HG03039 (cell line): ENCODE measurements around the gene DNAH17.

Experiments used
- ATAC-seq: cut with Tn5 transposase; IDR thresholded peaks from one replicate; pipeline ENCODE4 v1.9.1; 2021; ENCODE audit warnings: mild to moderate bottlenecking, moderate library complexity; ENCODE audit not compliant: unreplicated experiment

The DNAH17 gene

DNA sequence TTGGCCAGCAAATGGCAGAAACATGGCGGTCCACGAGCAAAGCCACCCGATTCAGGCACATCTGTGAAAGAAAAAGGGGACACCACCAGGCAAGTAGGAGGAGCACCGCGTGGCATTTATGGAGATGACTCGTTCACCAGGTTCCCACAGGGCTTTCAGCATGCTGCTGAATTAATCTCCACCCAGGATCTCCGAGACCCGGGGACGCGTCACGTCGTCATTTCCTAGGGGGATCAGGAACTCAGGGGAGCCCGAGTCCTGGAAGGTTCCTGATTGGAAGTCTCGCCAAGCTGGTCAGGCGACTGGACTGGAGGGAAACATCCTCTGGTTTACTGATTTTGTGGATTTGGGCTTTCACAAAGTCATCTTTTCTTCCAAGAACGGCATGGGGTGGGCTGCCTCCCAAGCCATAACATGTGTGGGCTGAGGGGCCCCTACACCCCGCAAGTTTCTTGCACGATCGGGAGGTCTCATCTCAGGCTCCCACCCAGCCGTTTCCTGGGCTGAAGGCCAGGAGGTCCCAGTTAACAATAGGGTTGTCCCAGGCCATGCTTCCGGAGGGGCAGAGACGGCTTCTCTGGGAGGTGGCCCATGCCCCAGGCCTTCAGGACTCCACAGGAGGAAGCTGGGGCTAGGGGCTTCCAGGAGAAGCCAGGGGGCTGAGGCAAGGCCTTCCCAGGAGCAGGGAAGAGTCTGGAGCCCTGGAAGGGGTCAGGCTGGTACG is 645 bp downstream of the DNAH17 start:
- ATAC-seq = no peak

DNA sequence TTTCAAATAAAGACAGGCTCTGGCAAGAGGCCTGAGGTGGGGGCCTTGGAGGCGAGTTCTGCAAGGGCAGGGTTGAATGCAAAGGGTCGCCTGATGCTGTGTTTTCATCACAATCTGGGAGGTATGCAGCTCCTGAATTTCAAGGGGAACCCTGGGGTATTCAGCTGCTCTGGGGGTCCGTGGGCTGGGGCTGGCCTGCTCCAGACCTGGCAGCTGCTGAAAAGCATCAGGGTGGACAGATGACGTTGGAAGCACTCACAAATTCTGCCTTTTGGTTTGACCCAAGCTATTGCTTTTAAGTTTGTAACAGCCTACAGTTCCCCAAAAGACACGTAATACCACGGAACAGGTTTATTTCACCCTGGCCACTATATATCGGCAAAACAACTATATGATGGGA is 1.3 kb downstream of the DNAH17 start:
- ATAC-seq = no peak

DNA sequence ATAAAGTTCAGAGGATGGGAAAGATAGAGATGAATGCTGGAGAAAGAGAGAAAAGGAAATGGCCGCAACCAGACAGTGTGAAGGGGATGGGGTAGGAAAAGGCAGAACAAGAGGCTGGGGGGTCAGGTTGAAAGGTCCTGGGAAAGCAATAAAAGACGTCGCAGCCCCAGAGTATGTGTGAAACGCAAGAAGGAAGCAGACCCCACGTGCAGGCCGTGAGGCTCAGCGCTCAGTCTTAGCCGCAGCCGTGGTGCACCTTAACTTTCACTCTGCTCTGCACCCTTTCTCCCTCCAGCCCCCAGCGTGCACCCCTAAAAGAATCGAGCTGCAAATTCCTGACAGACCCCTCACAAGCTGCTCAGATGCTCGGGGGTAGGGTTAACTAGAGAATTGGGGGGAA is 1.9 kb downstream of the DNAH17 start:
- ATAC-seq = no peak

DNA sequence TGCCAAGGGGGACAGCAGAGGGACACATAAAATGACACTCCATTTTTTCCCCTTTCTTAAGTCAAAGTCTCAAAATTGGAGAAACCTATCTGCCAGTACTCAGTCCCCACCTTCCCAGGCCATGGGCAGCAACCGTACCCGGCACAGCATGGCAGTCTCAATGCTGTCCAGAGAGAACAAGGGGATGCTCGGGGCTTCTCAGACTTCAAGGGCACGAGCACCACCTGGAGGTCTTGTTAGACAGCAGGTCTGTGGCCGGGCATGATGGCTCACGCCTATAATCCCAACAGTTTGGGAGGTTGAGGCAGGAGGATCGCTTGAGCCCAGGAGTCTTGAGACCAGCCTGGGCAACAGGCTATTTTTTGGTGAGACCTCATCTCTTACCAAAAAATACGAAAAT is 3.2 kb downstream of the DNAH17 start:
- ATAC-seq = no peak

DNA sequence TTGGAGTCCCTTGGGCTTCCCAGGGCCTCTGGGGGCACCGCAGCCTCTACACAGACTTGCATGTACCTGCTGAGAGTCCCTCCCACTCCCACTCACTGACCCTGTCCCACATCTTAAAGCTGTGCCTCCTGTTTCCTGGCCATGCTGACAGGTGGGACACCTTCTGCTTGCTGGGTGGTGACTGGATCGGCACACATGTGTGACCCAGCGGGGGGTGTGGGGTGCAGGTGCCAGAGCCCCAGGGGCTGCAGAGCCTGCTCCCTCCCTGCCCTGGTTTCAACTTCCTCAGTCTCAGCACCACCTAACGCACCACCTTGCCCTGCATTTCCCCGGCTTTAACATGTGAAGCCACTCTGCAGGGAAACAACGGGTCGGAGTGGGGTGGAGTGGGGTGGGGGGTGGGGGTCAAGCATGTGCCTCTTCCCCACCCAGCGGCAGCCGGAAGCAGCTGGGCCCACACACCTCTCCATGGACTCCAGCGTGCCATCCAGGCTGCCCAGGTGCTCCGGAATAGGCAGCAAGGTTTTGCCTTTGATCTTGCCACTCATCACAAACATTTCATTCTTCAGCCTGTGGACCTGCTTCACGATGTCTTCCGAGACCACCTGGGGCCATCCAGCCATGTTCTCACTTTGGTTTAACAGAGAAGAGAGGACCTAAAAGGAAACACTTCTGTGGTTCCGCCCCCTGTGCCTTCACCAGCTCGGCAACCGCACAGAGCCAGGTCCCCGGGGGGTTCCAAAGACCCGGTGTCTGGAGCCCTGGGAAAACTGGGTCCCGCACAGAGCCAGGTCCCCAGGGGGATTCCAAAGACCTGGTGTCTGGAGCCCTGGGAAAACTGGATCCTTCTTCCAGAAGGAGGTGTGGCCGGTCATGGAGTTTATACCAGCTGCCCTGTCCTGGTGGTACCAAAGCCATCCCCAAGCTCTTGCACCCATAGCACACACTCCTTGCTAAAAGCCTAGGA is 4.7 kb downstream of the DNAH17 start:
- ATAC-seq = no peak

DNA sequence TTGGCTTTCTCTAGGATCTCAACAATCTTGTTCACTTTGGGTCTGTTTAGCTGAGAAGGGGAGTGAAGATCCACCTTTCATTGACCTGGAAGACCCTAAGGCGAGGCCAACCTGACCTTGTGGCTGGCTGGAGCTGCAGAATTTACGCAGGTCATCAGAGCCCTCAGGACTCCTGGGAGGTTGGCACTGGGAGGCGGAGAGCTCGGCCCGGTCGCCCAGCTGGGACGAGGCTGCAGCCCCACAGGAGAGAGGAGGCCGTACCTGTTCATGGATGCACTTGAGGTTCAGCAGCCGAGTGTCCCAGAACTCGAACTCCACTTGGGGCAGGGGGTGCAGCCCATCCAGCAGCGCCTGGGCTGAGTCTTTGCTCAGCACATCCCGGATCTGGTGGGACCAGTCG is 5.9 kb downstream of the DNAH17 start:
- ATAC-seq = no peak

DNA sequence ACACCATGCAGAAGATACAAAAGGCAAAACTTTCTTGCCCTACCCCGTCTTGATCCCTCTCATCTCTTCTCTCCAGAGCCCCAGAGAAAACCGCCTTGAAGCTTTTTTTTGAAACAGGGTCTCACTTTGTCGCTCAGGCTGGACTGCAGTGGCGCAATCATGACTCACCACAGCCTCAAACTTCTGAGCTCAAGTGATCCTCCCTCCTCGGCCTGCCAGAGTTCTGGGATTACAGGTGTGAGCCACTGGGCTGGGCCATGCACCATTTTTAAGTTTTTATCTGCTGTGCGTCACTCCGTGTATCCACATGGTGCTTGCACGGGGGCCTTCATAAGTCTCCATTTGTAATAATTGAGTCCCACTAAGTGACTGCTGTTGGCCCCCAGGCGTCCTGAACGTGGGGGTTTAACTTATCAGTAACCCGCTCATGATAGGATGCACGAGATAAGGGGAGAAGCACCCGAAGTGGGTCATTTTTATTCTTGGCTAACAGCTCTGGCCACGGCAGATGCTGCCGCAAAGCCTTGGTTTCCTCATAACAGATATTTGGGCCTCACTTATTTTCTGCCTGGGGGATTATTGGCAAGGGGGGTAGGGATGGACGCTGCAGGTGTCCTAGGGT is 8.6 kb downstream of the DNAH17 start:
- ATAC-seq = no peak

DNA sequence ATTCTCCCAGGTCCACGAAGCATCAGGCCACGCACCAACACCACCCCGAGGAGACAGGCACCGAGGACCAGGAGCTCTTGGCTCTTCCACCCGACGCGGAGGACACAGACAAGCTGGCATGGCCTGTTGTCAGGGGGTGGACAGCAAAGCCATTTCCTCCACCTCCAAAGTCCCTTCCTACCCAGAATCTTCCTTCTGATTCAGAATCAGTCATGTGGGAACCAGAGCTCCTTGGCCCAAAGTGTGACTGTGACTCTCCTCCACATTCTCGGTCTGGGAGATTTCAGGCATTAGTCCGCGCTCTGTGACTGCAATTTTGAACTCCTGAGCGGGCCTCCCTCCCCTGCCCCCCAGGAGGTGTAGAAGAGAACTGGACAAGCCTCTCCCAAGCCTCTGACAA is 9.2 kb downstream of the DNAH17 start:
- no peak for ATAC-seq

DNA sequence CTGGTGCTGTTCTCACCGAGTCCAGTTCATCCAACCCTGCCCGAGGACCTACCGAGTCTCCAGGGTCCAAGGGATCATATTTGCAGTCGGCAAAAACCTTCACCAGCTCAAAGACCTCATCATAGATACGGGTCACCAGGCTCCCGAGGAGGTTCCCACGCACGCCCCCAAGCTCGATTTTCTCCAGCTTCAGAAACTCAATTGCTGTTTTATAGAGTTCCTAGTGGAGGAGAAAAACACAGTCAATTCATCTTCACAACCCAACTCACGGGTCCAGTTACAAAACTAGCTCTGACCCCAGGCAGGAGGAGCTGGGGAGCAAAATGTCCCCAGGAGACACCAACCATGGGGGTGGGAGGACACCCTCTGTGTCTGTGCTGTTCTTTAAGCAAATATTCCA is 10.2 kb downstream of the DNAH17 start:
- no peak for ATAC-seq

DNA sequence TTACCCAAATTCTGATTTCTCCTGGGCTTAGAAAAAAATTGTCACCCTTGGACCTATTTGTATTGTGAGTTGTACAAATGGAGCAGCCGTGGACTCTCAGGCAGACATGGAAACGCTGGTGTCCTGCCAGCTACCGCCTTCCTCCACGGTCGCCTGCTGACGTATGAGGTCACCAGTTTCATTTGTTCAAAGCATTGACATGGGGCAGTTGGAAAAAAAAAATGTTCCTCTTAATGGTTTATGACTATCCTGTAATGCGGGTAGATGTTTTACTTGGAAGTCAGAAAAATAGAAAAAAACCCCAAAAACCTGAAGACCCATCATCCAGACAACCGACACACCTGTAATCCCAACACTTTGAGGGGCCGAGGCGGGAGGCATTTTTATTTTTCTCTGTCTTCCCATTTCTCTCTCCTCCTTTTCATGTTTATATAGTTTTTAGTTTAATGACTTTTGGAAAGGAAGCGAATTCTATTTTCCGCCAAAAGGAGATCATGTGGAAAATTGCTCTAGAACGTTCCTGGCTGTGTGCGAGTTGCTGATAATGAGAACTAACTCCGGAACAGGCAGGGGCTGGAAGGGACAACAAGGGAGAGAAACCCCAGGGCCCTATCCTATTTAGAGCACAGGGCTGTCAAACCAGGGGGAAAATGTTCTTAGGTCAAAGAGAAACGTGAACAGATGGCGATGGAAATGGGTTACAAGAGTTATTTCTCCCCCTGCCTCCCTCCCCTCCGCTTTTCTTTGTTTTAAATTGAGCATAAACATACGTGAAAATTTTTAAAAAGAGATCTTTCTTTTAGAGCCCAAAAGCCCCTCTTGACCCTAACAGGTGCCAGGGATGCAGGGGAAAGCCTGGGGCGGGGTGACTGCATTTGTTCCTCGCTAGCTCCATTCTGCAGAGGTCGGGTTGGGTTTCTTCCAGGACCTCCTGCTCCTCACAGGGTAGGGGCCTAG is 13.7 kb downstream of the DNAH17 start:
- ATAC-seq = no peak

DNA sequence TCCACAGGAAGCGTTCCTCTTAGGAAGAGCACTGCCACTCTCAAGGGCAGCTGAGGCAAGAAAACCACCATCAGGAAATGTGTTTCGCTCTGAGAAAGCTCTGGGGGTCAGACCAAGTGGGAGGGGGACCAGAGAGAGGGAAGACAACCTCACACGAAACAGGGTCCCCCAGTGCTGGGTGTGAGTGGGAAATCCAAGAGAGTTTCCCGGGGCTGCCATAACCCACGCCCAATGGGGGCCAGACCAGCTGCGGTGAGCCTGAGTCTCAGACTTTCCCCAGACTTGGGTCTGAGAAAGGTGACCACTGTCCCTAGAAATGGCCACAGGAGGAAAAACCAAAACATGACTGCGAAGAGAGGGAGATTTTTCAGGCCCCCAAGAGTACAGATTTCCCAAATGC is 14.5 kb downstream of the DNAH17 start:
- ATAC-seq = no peak

DNA sequence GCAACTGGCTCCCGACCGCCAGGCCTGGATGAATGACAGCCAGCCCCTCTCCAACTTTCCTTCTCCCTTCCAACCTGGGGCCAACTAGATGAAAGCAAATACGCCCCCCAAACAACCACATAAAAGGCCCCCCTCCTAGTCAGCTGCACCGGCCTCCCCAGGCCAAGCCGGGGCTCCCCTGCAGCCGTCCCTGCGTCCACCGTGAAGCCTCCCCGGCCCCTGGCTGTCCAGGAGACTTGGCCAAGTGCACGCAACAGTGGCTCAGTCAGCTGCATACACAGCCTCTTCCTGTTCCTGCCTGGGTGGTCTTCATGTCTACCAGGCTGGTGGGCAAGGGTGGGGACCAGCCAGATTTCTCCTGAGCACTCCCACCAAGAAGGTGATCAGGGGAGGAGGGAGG is 16.0 kb downstream of the DNAH17 start:
- no peak for ATAC-seq

DNA sequence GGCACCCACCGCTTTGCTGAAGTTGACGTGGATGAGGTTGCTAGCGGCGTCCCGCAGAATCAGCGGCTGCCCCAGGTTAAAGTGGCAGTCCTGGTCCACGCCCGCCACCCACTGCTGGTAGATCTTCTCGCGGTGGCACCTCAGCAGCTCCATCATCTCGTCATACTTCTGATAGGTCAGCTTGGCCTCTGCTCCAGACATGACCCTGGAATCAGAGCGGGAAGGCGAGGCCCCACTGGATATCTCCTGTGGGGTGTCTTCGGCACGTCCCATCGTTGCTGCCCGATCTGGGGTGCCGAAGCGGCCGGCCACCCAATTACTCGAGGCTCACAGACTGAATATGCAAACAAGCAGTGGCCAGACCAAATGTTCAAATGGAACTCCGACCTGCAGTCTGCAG is 16.5 kb downstream of the DNAH17 start:
- ATAC-seq = no peak

DNA sequence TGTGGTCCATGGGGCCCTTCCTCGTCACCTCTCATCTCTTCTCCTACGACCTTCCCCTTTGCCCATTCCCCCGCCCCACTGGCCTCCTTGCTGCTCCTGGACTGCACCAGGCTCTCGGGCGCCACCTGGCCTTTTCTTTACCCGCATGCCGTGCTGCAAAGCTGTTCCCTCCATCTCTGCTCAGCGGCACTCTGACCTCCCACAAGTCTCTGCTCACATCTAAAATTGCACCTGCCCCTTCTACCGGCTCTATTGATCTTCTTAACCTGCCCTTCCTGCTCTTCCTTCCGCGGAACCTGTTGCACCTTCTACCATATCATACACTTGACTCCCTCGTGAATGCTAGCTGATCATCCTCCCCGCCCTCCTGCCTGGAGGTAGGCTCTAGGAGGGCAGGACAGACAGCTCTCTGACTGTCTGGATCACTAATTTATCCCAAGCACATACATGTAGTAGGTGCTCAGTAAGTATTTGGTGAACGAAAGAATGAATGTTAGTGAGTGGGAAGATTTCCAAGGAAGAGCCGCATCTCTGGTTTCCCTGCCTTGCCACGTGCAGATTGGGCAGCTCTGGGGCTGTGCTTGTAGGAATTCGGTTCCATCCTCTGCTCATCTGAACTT is 17.3 kb downstream of the DNAH17 start:
- no peak for ATAC-seq

DNA sequence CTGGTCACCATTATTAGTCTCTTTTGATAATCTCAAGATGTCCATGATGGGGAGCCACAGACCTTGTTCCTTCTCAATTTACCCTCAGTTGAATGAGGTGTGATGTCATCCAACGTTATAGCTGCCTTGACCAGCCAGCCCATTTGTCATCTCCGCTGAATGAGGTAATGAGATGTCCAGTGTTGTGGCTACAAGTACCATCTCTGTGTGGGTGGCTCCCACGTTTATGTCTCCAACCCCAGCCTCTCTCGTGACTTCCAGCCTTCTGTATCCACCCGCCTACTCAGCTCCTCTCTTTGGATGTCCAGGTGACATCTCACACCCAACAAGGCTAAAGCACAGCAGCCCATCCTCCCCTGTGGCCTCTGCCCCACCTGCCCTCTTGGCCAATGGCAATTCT is 18.2 kb downstream of the DNAH17 start:
- ATAC-seq = no peak

DNA sequence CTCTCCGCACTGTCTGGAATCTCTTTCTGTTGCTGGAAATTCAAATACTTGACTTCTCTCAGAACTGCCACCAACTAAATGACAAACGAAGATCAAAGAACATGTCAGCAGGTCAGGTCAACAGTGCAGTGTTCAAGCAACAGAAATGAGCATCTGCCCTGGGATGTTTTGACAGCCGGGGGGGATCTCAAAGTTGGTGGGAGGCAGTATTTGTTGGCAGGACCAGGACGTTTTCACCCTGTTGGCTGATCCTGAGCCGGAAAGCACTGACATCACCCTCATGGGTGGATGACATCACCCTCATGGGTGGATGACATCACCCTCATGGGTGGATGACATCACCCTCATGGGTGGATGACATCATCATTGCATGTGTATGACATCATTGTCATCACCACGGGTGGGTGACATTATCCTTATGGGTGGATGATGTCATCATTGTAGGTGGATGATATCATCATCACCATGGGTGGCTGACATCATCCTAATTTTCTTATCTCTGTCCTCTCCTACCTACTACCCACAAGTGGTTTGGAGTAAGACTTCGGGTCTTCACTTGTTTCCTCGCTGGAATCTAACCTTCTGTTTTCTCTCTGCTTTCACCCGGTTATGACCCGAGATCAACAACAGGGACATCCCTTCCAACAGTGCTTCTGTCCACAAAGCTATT is 18.9 kb downstream of the DNAH17 start:
- no peak for ATAC-seq

DNA sequence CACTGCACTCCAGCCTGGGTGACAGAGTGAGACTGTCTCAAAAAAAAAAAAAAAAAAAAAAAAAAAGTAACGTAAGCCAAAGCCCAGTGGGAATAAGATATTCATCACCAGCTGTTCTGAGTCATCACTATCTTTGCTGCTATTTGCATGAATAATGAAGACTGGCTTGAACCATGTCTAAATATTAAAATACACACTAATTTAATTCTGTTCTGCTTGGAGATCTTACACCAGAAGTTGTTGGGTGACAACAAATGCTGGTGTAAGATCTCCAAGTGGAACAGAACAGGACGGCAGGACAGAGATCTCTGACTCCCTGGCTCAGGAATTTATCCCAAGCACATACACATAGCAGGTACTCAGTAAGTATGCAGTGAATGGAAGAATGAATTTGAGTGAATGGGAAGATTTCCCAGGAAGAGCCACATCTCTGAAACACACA is 19.6 kb downstream of the DNAH17 start:
- ATAC-seq = no peak

DNA sequence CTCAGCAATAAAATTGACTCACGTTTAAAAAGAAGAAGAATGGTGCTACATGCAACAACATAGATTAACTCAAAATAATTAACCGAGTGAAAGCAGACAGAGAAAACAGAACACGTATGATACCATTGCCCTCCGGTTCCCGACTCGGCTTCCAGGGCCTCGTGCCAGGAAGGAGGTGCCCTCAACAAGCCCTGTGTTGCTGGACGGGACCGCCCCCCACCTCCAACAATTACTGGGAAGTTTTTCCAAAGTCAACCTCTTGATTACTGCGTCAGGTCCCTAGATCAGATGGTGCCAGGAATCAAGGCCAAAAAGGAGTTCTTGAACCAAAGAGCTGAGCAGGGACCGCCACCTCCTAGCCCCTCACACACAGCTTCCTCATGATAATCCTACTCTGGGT is 20.4 kb downstream of the DNAH17 start:
- ATAC-seq = no peak

DNA sequence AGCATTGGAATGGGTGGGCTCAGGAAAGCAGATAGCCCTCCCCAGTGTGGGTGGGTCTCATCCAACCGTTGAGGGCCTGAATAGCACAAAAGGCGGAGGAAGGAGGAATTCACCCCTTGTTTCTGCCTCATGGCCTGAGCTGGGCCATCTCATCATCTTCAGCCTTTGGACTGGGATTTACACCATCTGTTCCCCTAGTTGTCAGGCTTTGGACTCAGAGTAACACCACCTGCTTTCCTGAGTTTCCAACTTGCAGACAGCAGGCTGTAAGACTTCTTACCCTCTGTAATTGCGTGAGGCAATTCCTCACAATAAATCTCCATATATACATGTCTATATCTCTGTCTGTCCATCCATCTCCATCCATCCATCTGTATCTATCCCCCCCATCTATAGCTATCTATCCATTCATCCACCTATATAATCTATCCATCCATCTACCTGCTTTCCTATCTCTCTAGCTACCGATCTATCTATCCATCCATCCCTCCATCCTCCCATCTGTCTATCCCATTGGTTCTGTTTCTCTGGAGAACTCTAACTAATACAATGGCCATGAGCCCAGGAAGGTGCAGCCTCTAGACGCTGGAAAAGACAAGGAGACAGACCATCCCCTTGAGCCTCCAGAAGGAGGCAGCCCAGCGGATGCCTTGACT is 21.3 kb downstream of the DNAH17 start:
- no peak for ATAC-seq
